ENCODE data around the gene LRP6. TPM values are rescaled to one million over a fixed set of nuclear protein-coding genes. Genes with fewer than 3 reads are reported as not detected.

LRP6 gene
- total RNA-seq, 1 donor from 2014 or later, result 71.0 TPM

DNA sequence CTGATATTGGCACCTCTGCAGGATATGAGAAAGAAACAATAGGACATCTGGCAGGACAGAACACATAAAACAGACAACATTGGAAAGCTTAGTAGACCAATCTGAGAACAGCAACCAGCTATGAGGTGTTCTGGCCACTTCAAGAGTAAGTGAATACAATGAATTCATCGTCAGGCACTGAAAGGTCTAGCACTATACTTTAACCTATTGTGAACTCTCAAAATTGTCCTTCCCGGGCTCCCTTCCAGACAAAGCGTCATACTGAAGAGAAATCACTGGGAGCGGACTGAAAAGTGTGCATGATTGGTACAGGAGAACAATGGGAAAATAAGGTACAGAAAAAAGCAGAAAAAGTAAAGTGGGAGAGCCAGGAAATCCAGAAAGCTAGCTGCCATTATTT is 75.8 kb downstream of the LRP6 start:
- Histone ChIP-seq H3K27me3 (no peaks in the 10 kb centered on the region), H3K36me3 (no peaks in the 10 kb centered on the region), H3K9me3 (no peaks in the 10 kb centered on the region), H3K4me1 (peaks cover 5% of the 10 kb centered on the region), H3K4me3 (no peak overlapping the region), H3K27ac (no peak overlapping the region)
- DNase-seq (ENCODE audit: extremely low spot score in 2 of 2), result no peak
- intact Hi-C loops (cut with DNase I), result no loop called here
- TF ChIP-seq POLR2A (IDR thresholded peaks at IDR 0.05) (no peak), POLR2AphosphoS5 (IDR thresholded peaks at IDR 0.05; ENCODE audit: insufficient read depth in 1 of 2, low read depth in 1 of 2) (no peak)
- TF ChIP-seq, protein P1, sequence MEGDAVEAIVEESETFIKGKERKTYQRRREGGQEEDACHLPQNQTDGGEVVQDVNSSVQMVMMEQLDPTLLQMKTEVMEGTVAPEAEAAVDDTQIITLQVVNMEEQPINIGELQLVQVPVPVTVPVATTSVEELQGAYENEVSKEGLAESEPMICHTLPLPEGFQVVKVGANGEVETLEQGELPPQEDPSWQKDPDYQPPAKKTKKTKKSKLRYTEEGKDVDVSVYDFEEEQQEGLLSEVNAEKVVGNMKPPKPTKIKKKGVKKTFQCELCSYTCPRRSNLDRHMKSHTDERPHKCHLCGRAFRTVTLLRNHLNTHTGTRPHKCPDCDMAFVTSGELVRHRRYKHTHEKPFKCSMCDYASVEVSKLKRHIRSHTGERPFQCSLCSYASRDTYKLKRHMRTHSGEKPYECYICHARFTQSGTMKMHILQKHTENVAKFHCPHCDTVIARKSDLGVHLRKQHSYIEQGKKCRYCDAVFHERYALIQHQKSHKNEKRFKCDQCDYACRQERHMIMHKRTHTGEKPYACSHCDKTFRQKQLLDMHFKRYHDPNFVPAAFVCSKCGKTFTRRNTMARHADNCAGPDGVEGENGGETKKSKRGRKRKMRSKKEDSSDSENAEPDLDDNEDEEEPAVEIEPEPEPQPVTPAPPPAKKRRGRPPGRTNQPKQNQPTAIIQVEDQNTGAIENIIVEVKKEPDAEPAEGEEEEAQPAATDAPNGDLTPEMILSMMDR (IDR thresholded peaks at IDR 0.05), result no peak

DNA sequence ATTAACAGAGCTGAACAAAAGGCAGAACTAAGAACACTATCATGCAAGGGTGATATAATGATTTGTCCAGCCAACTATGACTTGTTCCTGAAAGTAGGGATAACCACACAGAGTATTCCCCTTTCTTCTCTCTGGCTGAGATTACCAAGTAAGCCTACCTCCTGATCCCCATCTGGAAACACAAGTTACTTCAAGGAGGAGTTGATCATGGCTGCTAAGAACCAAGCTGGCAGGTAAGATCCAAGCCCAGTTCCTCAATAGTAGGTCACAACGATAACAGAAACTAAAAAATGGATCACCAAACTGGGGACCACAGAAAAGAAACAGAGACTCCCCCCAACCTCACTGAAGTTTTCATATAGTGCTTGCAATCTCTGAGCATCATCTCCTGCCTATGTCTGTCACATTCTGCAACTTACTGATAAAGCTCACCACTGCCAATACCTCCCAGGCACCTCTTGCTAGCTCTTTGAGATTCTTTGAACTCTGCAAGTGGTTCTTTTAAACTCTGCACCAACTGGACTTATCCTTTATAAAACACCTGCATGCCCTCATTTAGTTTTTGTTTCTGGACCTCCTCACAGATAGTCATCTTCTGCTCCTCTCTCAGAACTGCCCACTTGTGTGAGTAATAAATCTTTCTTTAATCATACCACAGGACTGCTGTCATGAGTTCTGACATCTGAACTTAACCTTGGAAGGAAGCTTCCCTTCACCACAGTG is 76.6 kb downstream of the LRP6 start:
- intact Hi-C loops (cut with DNase I), result no loop called here
- Histone ChIP-seq H3K4me3 (no peak overlapping the region), H3K4me1 (peaks cover 5% of the 10 kb centered on the region), H3K27me3 (no peaks in the 10 kb centered on the region), H3K36me3 (no peaks in the 10 kb centered on the region), H3K9me3 (no peaks in the 10 kb centered on the region), H3K27ac (no peak overlapping the region)
- TF ChIP-seq, protein P1 (IDR thresholded peaks at IDR 0.05), result no peak
- no peak for TF ChIP-seq POLR2A (IDR thresholded peaks at IDR 0.05)
- TF ChIP-seq POLR2AphosphoS5 (IDR thresholded peaks at IDR 0.05; ENCODE audit: insufficient read depth in 1 of 2, low read depth in 1 of 2), result no peak
- no peak for DNase-seq (ENCODE audit: extremely low spot score in 2 of 2)

DNA sequence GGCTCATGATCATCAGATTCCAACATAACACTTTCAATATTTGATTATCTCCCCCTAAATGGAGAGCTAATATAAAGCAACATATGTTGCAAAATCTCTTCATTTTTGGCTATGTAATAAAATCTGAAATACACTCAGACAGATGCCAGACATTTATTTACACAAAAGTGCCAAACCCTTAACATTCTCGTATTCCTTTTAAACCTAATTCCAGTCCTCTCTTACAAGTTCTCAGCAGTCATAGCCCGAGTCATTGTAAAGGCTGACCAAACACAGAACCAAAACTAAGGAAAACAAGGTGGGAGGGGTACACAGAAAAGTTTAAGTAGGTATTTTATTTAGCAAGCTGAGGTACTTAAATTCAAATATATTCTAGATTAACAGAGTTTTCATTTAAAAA is 81.4 kb downstream of the LRP6 start:
- Histone ChIP-seq H3K27me3 (no peaks in the 10 kb centered on the region), H3K27ac (peak overlapping the region; percentile 28), H3K36me3 (no peaks in the 10 kb centered on the region), H3K4me3 (no peak overlapping the region), H3K4me1 (peaks cover 37% of the 10 kb centered on the region), H3K9me3 (no peaks in the 10 kb centered on the region)
- no peak for TF ChIP-seq POLR2A (IDR thresholded peaks at IDR 0.05)
- TF ChIP-seq, protein P1 (IDR thresholded peaks at IDR 0.05), result no peak
- TF ChIP-seq POLR2AphosphoS5 (IDR thresholded peaks at IDR 0.05; ENCODE audit: insufficient read depth in 1 of 2, low read depth in 1 of 2), result no peak
- intact Hi-C loops (cut with DNase I), result no loop called here
- DNase-seq (ENCODE audit: extremely low spot score in 2 of 2), result no peak

DNA sequence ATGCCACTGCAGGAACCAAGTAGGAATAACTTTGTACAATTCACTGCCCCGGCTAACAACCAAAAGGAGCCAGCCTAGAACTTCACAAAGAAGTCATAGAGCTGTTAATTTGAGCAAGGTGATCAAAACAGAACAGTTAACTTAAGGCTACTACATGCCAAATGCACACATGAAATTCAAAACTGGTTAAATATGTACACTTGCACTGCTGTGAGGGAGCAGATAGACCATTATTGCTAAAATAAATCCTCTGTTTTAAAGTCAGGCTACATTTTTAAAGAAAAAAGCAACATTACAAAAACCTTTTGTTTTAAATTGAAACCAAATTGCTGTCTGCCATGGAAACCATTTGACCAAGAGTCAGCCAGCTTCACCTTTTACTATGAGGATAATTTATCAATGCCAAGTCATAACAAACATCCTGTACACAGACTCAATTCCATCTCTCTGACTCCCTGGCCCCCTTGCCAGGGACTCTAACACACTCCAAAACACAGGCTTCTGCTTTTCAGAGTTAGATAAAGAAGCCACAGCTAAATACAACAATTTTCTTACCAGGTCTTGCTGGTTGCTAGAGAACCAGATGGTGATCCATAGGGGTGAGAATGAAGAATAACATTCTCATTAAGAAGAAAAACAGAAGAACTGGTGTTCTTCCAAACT is 84.0 kb downstream of the LRP6 start:
- no peaks in the 10 kb centered on the region for H3K9me3 ChIP-seq
- intact Hi-C loops (cut with DNase I), result no loop called here
- TF ChIP-seq POLR2A (IDR thresholded peaks at IDR 0.05), result no peak
- no peaks in the 10 kb centered on the region for H3K27me3 ChIP-seq
- peaks cover 44% of the 10 kb centered on the region for H3K4me1 ChIP-seq
- H3K4me3 ChIP-seq, result no peak overlapping the region
- no peaks in the 10 kb centered on the region for H3K36me3 ChIP-seq
- no peak for DNase-seq (ENCODE audit: extremely low spot score in 2 of 2)
- peak overlapping the region; percentile 27 for H3K27ac ChIP-seq

DNA sequence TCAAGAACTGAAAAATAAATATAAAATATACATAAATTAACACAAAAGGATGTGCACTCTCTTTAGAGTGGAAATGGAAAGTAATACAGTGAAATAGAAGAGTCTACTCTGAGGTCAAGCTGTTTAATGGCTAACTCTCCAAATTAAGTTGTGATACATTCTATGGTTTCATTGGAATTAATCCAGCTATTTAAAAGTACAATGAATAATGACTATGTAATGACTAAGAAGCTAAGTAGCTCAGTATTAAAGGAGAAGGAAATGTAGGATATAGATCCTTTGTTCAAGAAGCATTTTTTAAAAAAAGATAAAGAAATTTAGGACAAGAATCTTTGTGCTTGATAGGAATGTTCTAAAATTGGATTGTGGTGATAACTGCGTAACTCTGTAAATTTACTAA is 85.3 kb downstream of the LRP6 start:
- no peak for DNase-seq (ENCODE audit: extremely low spot score in 2 of 2)
- Histone ChIP-seq H3K4me3 (no peak overlapping the region), H3K27me3 (no peaks in the 10 kb centered on the region), H3K4me1 (peaks cover 41% of the 10 kb centered on the region), H3K27ac (no peak overlapping the region), H3K9me3 (no peaks in the 10 kb centered on the region), H3K36me3 (no peaks in the 10 kb centered on the region)
- intact Hi-C loops (cut with DNase I), result no loop called here
- TF ChIP-seq, protein P1 (IDR thresholded peaks at IDR 0.05), result no peak
- no peak for TF ChIP-seq POLR2A (IDR thresholded peaks at IDR 0.05)
